Raji (cell line): ENCODE measurements around the gene ZFP3.

ENCODE experiments used
- POLR2A ChIP-seq: IDR thresholded peaks from 2 replicates; pipeline ENCODE4 v1.6.1; 2011; ENCODE audit warnings: low read depth, low read length, control low read depth; ENCODE audit not compliant: insufficient read depth

The ZFP3 gene

DNA sequence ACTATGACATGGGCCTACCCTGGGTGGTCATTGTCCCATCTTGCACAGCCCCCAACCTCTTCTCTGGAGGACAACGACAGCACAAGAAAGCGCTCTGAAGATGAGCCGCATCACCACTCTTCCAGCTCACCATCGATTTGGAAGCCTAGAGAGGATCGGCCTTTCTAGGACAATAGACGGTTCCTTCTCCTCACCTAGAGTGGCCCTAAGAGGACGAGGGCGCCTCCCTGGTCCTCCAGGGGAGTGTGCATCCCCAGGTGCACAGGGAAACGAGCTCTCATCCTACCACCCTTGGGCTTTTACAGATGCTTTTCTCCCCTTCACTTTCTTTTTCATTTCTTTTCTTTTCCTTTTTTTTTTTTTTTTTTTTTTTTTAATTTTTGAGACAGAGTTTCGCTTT is 22.7 kb upstream of the ZFP3 start:
- no peak for TF ChIP-seq POLR2A

DNA sequence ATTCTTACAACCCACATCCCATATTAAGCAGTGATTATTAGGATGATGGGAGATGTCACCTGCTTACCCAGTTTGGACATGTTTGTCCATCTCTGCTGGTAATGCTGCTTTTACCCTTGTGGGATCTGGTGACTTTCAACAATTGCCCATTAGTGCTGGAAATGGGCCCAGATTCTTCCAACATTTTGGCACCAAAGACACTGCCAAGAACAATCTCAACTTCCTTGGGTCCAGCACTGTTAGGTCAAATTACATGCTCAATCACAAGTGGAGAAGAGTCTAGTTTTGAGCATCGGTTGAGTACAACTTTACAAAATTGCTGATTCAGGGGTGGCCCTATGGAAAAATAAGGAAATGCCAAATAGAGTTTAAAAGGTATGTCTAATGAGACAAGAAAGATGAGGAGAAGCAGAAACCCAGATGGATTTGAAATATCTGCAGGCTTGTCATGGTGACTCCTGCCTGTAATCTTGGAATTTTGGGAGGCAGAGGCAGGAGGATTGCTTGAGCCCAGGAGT is 13.0 kb upstream of the ZFP3 start:
- no peak for TF ChIP-seq POLR2A

GRCh38 chr17:5068236-5068635 is 10.0 kb upstream of the ZFP3 start:
- TF ChIP-seq POLR2A = no peak

DNA sequence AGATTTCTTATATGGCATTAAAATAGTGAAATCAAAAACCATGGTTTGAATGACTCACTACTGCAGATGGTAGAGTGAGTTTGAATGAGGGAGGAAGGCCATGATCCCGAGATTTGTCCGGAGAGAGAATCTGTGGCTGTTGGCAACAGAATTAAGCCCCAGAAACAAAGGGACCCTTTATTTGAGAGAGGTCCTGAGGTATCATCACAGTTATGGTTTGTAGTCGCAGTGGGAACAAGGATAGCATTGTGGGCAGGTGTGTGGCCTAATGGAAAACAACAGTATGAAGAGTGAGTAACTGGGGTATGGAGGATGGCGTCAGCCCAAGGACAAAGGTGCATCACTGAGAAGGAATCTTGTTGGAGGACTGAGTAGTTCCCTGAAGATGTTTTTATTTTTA is 8.5 kb upstream of the ZFP3 start:
- TF ChIP-seq POLR2A = no peak

DNA sequence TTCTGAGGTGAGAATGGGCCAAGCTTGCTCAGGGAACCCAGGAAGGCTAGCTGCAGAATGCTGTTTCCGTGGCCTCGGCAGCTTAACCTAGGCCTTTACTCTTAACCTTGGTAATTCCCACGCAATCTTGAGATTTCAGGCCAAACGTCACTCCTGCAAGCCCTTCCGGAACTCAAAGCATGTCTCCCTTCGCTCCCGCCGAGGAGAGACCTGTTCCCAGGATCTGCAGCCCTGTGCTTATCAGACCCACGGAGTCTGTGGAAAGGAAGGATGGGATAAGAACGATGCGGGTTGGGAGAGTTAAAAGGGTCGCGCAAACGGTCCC is 524 bp upstream of the ZFP3 start:
- TF ChIP-seq POLR2A = no peak

- TF ChIP-seq POLR2A = no peak
Measured at GRCh38 chr17:5080591-5080990, 2.3 kb downstream of the ZFP3 start.

DNA sequence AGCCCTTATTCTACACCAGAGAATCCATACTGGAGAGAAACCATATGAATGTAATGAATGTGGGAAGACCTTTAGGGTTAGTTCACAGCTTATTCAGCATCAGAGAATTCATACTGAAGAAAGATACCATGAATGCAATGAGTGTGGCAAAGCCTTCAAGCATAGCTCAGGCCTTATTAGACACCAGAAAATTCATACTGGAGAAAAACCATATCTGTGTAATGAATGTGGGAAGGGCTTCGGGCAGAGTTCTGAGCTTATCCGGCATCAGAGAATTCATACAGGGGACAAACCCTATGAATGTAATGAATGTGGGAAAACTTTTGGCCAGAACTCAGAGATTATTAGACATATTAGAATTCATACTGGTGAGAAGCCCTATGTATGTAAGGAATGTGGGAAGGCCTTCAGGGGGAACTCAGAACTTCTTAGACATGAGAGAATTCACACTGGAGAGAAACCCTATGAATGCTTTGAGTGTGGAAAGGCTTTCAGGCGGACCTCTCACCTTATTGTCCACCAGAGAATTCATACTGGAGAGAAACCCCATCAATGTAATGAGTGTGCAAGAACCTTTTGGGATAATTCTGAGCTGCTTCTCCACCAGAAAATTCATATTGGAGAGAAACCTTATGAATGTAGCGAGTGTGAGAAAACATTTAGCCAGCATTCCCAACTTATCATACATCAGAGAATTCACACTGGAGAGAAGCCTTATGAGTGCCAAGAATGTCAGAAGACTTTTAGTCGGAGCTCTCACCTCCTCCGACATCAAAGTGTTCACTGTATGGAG is 14.1 kb downstream of the ZFP3 start:
- no peak for TF ChIP-seq POLR2A

DNA sequence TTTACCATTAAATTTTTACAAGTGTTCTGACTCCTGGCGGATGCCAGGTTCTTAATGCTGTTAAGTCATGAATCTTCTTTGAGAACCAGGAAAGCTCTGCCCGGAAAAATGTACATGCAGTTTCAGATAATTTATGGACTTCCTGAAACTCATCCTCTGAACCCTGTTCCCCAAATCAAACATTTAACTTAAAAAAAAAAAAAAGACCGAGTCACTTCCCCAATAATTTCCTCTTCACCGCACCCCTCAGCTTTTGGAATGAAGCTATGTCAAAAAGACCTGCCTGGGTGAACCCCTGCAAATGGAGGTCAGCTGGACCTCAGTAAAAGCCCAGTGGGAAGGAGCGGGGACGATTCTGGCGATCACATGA is 18.4 kb downstream of the ZFP3 start:
- no peak for TF ChIP-seq POLR2A

- TF ChIP-seq POLR2A = no peak
Measured at GRCh38 chr17:5097101-5097834, 19.0 kb downstream of the ZFP3 start.

DNA sequence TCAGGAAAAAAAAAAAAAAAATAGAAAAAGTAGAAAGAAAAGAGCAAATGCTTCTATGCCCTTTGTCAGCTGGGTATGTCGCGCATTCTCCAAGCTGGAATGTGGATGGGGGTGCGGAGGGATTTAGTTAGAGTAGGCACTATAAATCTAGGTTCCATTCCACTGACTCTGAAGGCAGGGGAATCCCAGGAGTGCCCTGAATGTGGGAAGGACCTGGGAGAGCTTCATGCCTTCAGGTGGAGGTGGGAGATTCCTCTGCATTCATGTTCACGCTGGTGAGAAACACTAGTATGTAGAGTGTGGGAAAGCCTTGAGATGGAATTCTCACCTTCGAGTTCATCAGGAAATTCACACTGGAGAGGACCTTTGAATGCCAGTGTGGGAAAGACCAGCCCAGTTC is 21.0 kb downstream of the ZFP3 start:
- TF ChIP-seq POLR2A = no peak

- no peak for TF ChIP-seq POLR2A
Measured at GRCh38 chr17:5100832-5101231, 22.6 kb downstream of the ZFP3 start.

DNA sequence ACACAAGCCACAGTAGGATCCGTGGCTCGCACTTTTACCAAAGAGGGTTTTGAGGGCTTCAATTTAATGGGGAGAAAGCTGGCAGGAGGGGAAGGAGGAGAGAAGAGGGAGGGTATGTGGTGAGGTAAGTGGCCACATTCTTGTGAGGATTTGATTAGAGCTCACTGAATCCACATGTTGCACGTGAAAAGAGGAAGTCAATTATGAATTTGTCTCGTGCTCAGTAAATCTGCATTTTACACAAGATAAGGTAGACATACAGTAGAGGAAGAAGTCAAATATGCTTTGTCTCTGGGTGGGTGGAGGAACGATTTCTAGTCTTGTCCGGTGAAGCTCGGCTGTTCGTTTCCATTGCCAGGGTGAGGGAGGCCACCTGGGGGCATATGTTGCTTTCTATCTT is 32.5 kb downstream of the ZFP3 start:
- peak; percentile 42 for TF ChIP-seq POLR2A

- peak; percentile 97 for TF ChIP-seq POLR2A
Measured at GRCh38 chr17:5111402-5112204, 33.3 kb downstream of the ZFP3 start, which contains the start of gene ZNF232. TSS of gene ZNF232 (minus strand) at chr17:5111878. CDS start at chr17:5111822, 56 bp downstream.

GRCh38 chr17:5115673-5116651 is 37.7 kb downstream of the ZFP3 start, which contains the start of gene USP6:
TSS of gene USP6 (plus strand) at chr17:5116032. CDS start at chr17:5130368, 14,336 bp downstream.
- no peak for TF ChIP-seq POLR2A
